CD4-positive, alpha-beta T cell treated with Interleukin-6 for 4 hours (primary cell): Measurements from ENCODE around the gene MXD3.
A peak's percentile ranks its signal among the peaks of the same experiment; 100 is the strongest.

Experiments
- DNase-seq: peaks from one replicate; pipeline ENCODE4 v3.0.0-alpha.2; 2020; ENCODE audit warnings: mixed read lengths

Gene MXD3

GRCh38 chr5:177339107-177339638 is 27.5 kb upstream of the MXD3 start:
- DNase-seq = no peak

GRCh38 chr5:177338251-177339106 is 26.8 kb upstream of the MXD3 start:
- DNase-seq = no peak

- DNase-seq = no peak
Observed at GRCh38 chr5:177336603-177337494, 25.2 kb upstream of the MXD3 start.

- peak; percentile 25 for DNase-seq
Observed at GRCh38 chr5:177336112-177336511, 24.4 kb upstream of the MXD3 start.

- DNase-seq = no peak
Observed at GRCh38 chr5:177335701-177336065, 24.0 kb upstream of the MXD3 start.

- no peak for DNase-seq
Observed at GRCh38 chr5:177334781-177335700, 23.3 kb upstream of the MXD3 start.

GRCh38 chr5:177334155-177334551 is 22.5 kb upstream of the MXD3 start:
- no peak for DNase-seq

GRCh38 chr5:177333420-177334154 is 21.9 kb upstream of the MXD3 start:
- no peak for DNase-seq

- no peak for DNase-seq
Observed at GRCh38 chr5:177332896-177333260, 21.2 kb upstream of the MXD3 start.

- DNase-seq = no peak
Observed at GRCh38 chr5:177332031-177332895, 20.6 kb upstream of the MXD3 start.

- DNase-seq = no peak
Observed at GRCh38 chr5:177330991-177331842, 19.5 kb upstream of the MXD3 start.

GRCh38 chr5:177329883-177330282 is 18.2 kb upstream of the MXD3 start:
- no peak for DNase-seq

- DNase-seq = no peak
Observed at GRCh38 chr5:177328545-177329231, 17.0 kb upstream of the MXD3 start.

- DNase-seq = no peak
Observed at GRCh38 chr5:177327539-177328522, 16.1 kb upstream of the MXD3 start.

GRCh38 chr5:177325868-177326381 is 14.2 kb upstream of the MXD3 start:
- DNase-seq = no peak

GRCh38 chr5:177320879-177321278 is 9.2 kb upstream of the MXD3 start:
- DNase-seq = no peak

- no peak for DNase-seq
Observed at GRCh38 chr5:177319913-177320588, 8.4 kb upstream of the MXD3 start.
